Tibial nerve (tissue), 3 donors: Measurements from ENCODE around the gene ZNF324B.

Experiments
- POLR2A ChIP-seq, 2 donors: fragments of 450-650 bp; IDR thresholded peaks; one replicate each; pipeline ENCODE4 v1.6.1; 2017; ENCODE audit warnings: antibody characterized with exemption in 2 of 2, mild to moderate bottlenecking in 2 of 2, moderate library complexity in 2 of 2
- TF ChIP-seq, protein P1 (sequence below), 5 experiments: fragments of 200-600 bp in 3 of 5; fragments of 450-650 bp in 2 of 5; sonication (generic) in 3 of 5; IDR thresholded peaks; one replicate each; pipeline ENCODE4 v1.5.1; 2016 to 2019; ENCODE audit warnings: antibody characterized with exemption in 5 of 5, mild to moderate bottlenecking in 3 of 5, moderate library complexity in 2 of 5

DNA sequence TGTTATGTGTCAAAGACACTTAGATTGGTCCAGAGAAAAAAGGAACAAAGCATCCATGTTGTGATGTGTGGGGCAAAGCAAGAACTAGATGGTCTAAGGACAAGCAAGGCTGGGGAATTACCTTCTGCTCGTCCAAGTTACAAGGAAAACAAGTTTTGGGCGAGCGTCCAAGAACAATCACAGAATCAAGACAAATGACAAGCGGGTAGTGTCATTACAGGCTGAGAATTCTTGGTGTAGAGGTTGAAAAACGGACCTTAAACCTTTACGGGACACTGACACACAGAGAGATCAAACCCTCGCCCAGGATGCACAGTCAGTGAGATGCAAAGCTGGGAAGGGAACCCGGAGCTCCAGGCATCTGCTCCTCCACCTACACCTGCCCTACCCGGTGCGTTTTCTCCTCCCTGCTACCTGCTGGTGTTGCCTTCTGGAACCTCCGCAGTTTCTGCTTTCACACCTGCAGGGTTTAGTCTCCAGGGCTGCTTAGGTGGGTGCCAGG lies 515 bp upstream of the ZNF324B start:
- TF ChIP-seq, protein P1, sequence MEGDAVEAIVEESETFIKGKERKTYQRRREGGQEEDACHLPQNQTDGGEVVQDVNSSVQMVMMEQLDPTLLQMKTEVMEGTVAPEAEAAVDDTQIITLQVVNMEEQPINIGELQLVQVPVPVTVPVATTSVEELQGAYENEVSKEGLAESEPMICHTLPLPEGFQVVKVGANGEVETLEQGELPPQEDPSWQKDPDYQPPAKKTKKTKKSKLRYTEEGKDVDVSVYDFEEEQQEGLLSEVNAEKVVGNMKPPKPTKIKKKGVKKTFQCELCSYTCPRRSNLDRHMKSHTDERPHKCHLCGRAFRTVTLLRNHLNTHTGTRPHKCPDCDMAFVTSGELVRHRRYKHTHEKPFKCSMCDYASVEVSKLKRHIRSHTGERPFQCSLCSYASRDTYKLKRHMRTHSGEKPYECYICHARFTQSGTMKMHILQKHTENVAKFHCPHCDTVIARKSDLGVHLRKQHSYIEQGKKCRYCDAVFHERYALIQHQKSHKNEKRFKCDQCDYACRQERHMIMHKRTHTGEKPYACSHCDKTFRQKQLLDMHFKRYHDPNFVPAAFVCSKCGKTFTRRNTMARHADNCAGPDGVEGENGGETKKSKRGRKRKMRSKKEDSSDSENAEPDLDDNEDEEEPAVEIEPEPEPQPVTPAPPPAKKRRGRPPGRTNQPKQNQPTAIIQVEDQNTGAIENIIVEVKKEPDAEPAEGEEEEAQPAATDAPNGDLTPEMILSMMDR (IDR thresholded peaks at IDR 0.05), result no peak
- TF ChIP-seq POLR2A (IDR thresholded peaks at IDR 0.05), result no peak
